HG02840 (cell line): ENCODE data around the gene MRPL41.
"Not testable (repeated sequence)": the region's sequence is repeated elsewhere in the genome, so short reads cannot be mapped to it uniquely, and the experiment has no call there.

ENCODE experiments used
- ATAC-seq: cut with Tn5 transposase; IDR thresholded peaks from one replicate; pipeline ENCODE4 v1.9.1; 2021; ENCODE audit warnings: mild to moderate bottlenecking, moderate library complexity, moderate number of reproducible peaks; ENCODE audit not compliant: unreplicated experiment, low FRiP score

MRPL41 gene

GRCh38 chr9:137551264-137552021, at the start of gene MRPL41:
Gene MRPL41, plus strand, starts transcription at chr9:137551879. Its CDS starts 203 bp downstream, at chr9:137552082.
- ATAC-seq, result peak; percentile 76

GRCh38 chr9:137502008-137502911, 49.4 kb upstream of the MRPL41 start:
- ATAC-seq, result no peak

DNA sequence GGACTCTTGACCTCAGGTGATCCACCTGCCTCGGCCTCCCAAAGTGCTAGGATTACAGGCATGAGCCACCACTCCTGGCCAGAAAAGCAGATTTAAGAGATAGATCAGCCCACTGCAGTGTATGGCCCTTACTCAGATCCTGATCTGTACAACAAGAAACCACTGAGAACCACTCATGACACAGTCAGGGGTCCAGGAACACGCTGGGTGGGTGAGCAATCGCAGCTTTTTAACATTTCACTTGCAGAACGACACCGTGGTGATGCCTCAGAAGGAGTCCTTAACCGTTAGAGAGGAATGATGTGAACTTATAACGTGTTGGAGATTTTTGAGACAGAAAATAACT, 47.3 kb upstream of the MRPL41 start:
- ATAC-seq, result no peak

- ATAC-seq, result no peak
Measured at GRCh38 chr9:137505421-137506140, 46.1 kb upstream of the MRPL41 start.

GRCh38 chr9:137506274-137506673, 45.4 kb upstream of the MRPL41 start:
- no peak for ATAC-seq

GRCh38 chr9:137506702-137507171, 44.9 kb upstream of the MRPL41 start:
- ATAC-seq, result no peak

GRCh38 chr9:137509198-137509597, 42.5 kb upstream of the MRPL41 start:
- no peak for ATAC-seq

DNA sequence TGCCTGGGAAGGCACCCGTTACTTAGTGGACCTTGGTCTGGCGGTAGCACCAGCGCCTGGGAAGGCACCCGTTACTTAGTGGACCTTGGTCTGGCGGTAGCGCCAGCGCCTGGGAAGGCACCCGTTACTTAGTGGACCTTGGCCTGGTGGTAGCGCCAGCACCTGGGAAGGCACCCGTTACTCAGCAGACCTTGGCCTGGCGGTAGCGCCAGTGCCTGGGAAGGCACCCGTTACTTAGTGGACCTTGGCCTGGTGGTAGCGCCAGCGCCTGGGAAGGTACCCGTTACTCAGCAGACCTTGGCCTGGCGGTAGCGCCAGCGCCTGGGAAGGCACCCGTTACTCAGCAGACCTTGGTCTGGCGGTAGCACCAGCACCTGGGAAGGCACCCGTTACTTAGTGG, 40.6 kb upstream of the MRPL41 start:
- ATAC-seq, result not testable (repeated sequence)

DNA sequence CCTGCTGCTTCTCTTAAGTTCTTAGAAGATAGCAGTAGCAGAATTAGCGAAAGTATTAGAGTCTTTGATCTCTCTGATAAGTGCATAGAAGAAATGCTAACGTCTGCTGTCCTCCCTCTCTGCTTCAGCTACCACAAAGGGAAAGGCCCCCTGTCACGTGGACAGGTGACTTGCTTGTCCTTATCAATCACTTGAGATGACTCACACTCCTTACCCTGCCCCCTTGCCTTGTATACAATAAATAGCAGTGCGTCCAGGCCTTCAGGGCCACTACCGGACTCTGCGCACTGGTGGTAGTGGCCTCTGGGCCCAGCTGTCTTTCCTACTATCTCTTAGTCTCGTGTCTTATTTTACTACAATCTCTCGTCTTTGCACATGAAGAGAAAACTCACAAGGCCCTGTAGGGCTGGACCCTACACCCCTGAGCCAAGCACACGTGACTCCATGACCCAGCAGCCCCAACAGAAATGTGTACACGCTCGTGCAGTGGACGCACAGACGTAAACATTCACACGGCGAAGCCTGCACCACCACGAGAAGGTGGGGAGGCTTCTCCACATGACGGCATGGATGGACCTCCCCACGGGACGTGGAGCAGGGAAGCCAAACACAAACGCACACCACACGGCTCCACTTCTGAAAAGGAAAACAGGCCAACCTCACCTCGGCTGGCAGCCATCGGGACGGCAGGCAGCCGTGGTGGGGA, 39.8 kb upstream of the MRPL41 start:
- ATAC-seq, result no peak

- ATAC-seq, result not testable (repeated sequence)
Measured at GRCh38 chr9:137513136-137513535, 38.5 kb upstream of the MRPL41 start.

GRCh38 chr9:137513801-137514570, 37.7 kb upstream of the MRPL41 start:
- not testable (repeated sequence) for ATAC-seq

DNA sequence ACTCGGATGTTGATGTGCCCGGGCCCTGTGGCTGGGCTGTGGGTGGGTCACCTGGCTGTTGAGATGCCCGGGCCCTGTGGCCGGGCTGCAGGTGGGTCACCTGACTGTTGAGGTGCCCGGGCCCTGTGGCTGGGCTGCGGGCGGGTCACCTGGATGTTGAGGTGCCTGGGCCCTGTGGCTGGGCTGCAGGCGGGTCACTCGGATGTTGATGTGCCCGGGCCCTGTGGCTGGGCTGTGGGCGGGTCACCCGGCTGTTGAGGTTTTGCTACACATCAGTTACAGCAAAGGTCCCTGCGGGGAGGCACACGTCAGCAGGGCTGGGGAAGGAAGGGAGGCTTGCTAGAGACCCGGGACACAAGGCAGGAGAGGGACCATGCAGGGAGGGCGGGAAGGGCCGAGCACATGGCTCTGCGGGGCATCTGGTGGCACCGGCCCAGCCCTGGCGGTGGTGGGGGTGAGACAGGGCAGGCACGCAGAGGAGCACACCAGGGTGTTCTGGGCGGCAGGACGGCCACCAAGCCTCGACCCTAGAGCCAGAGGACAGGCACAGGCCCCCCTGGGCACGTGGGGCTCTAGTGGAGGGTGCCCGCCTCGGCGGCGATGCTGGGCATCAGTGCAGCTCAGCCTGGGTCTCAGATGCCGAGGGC, 36.9 kb upstream of the MRPL41 start:
- no peak for ATAC-seq

- ATAC-seq, result no peak
Measured at GRCh38 chr9:137515338-137515724, 36.3 kb upstream of the MRPL41 start.

DNA sequence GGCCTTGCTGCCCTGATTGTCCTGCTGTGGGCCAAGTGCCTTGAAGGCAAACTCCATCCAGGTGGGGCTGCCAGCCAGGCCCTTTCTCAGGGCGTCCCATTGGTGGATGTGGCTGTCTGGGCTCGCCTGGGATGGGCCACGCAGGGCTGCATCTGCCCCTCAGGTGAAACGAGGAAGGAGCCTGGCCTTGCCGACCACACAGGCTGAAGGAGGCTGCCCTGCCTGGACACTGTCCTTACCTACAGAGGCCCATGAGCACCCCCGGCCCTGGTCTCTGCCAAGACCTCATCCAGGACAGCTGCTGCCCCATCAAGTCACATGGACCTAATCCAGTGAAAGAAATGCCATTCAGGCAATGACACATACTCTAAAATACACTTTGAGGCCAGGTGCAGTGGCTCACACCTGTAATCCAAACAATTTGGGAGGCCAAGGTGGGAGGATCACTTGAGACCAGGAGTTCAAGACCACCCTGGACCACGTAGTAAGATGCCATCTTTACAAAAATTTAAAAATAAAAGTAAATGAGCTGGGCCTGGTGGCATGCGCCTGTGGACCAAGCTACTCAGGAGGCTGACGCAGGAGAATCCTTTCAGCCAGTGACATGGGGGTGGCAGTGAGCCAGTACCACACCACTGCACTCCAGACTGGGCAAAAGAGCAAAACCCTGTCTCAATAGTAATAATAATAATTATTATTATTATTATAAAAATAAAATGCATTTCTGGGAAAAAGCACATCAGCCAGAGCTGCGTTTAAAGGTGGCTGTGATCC, 35.3 kb upstream of the MRPL41 start:
- no peak for ATAC-seq

- not testable (repeated sequence) for ATAC-seq
Measured at GRCh38 chr9:137518661-137519459, 32.8 kb upstream of the MRPL41 start.

DNA sequence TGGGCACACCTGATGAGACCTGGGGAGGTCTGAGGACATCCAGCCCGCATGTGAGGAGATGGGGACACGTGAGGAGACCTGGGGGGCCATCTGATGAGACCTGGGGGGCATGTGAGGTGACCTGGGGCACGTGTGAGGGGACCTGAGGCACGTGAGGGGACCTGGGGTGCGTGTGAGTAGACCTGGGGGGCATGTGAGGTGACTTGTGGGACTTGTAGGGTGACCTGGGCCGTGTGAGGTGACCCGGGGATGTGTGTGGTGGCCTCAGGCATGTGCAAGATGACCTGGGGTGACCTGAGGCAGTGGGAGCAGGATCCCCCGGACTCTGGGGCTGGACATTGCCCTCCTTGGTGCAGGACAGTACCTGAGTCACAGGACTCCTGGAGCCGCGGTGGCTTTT, 32.1 kb upstream of the MRPL41 start:
- ATAC-seq, result no peak

GRCh38 chr9:137520614-137521404, 30.9 kb upstream of the MRPL41 start:
- ATAC-seq, result no peak
